Neural progenitor cell (in vitro differentiated cells): ENCODE measurements around the gene S100B.

Source experiments
- CTCF ChIP-seq: fragments of 200-600 bp; sonication (generic); IDR thresholded peaks from 2 replicates; pipeline ENCODE4 v1.5.1; 2017; ENCODE audit warnings: antibody characterized with exemption, mild to moderate bottlenecking
- EZH2 ChIP-seq: fragments of 200-600 bp; sonication (generic); IDR thresholded peaks from 2 replicates; pipeline ENCODE4 v1.6.1; 2017; ENCODE audit warnings: antibody characterized with exemption, mild to moderate bottlenecking, moderate library complexity
- EZH2phosphoT487 ChIP-seq: fragments of 200-600 bp; sonication (generic); IDR thresholded peaks from 2 replicates; pipeline ENCODE4 v1.6.1; 2017; ENCODE audit warnings: antibody characterized with exemption

- TF ChIP-seq CTCF (no peak), EZH2 (no peak), EZH2phosphoT487 (no peak)
Measured at GRCh38 chr21:46549650-46550049, 55.2 kb downstream of the S100B start.
